ENCODE results near the gene ABCC3. TPM values are rescaled to one million over a fixed set of nuclear protein-coding genes. Genes with fewer than 3 reads are reported as not detected.

ABCC3 gene
- total and polyA plus RNA-seq, 2 donors (not counting 3 experiments of a cell fraction or from before 2014, with no cell fraction given) = 1.1 to 2.6 TPM

DNA sequence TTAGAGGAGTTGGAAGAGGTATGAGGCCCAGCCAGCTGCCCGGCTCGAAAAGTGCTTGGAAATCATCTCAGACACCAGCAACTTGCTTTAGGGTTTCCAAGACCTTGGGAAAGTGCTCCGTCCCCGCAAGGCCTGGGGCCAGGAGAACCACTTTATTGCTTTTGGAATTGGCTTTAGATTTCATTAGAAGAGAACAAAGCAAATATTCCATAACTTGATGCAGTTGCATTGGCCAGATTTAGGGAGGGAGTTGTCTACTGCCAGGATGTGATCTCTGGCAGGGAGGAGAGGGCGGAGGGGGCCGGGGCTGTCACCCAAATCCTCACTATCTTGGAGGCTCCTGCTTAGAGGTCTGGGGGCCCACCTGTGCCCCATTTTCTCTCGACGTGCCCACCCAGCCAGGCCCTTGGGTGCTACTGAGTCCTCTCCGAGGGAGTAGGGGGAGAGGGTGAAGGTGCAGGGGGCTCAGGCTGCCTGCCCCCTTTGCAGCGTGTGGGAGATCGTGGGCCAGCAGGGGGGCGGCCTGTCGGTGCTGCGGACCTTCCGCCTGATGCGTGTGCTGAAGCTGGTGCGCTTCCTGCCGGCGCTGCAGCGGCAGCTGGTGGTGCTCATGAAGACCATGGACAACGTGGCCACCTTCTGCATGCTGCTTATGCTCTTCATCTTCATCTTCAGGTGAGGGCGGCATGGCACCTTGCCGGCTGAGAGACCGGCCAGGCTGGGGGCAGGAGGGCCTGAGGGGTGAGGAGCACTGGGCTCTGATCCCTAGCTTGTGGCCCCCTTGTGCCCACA lies 43.5 kb upstream of the ABCC3 start:
- no TSS peak for BruUV-seq (replicated peaks)
- Histone ChIP-seq H3K27me3 (ENCODE audit: control insufficient read depth in 2 of 2, insufficient read depth in 2 of 2, low read length in 2 of 2) (peaks cover 0 to 2% of the 10 kb centered on the region in 2 experiments), H3K9me3 (replicated peaks; ENCODE audit: control insufficient read depth, insufficient read depth, low read length) (no peaks in the 10 kb centered on the region), H2AFZ (ENCODE audit: low read depth, low read length) (no peak overlapping the region), H3K4me2 (ENCODE audit: insufficient read depth, low read length) (no peak overlapping the region), H3K9me1 (replicated peaks; ENCODE audit: control insufficient read depth, extremely low read depth, insufficient read depth, low read length) (no peaks in the 10 kb centered on the region), H3K79me2 (ENCODE audit: control insufficient read depth, insufficient read depth, low read length) (no peaks in the 10 kb centered on the region), H3K27ac (ENCODE audit: insufficient read depth, low read depth, low read length) (no peak overlapping the region), H3K9ac (replicated peaks; ENCODE audit: extremely low read depth, insufficient read depth, low read length) (no peak overlapping the region), H4K20me1 (replicated peaks; ENCODE audit: control insufficient read depth, extremely low read depth, insufficient read depth, low read length) (no peaks in the 10 kb centered on the region), H3K36me3 (ENCODE audit: control insufficient read depth in 2 of 2, extremely low read depth in 1 of 2, insufficient read depth in 2 of 2, low read length in 2 of 2) (no peaks in the 10 kb centered on the region), H3K4me3 (replicated peaks in 1 of 3; ENCODE audit: insufficient read depth in 1 of 3, low read depth in 1 of 3, low read length in 3 of 3) (no peak overlapping the region), H3K4me1 (ENCODE audit: control insufficient read depth, extremely low read depth, insufficient read depth, low read length) (no peaks in the 10 kb centered on the region)
- DNase-seq (ENCODE audit: low read depth, low spot score) = no peak
- CTCF ChIA-PET = interaction anchor here (1.1 to 3.1 kb wide), 3 partner anchors 23 to 40 kb away, joined by 3 to 11 read pairs (median 5); no protein-coding TSS in a partner anchor
- POLR2A ChIA-PET = no interaction called here
- TF ChIP-seq, protein P1, sequence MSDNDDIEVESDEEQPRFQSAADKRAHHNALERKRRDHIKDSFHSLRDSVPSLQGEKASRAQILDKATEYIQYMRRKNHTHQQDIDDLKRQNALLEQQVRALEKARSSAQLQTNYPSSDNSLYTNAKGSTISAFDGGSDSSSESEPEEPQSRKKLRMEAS (IDR thresholded peaks at IDR 0.05; ENCODE audit: insufficient read depth, insufficient read length) = no peak
- TF ChIP-seq JUN (IDR thresholded peaks at IDR 0.05; ENCODE audit: borderline replicate concordance, insufficient read depth, insufficient read length, low read depth) (no peak), POLR2A (IDR thresholded peaks at IDR 0.05; ENCODE audit: low read depth, low read length) (no peak), FOS (IDR thresholded peaks at IDR 0.05; ENCODE audit: borderline replicate concordance, insufficient read depth, low read length) (no peak)
- FAIRE-seq = no peak
- dilution Hi-C loops (cut with MboI; ENCODE audit: extremely low pct_ligation_motif_present, low sequenced_read_pairs) (no loop called here), intact Hi-C loops (cut with micrococcal nuclease) (no loop called here)

DNA sequence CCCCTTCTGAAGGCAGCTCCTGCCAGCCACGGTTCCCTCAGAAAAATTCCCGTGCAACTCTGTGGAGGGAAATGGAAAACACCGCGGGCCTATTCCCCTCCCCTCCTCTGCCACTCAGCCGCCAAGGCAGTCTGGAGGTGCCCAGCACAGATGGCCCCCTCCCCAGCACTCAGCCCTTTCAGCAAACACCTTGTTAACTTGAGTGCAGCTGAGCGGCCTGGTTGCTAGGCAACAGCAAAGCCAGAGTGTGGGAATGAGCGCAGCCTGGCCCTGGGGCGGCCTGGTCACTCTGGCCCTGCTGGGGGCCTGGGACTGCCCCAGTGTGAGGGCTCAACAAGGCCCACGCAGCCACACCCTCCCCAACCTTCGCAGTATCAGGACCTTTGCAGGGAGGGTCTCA lies 41.4 kb upstream of the ABCC3 start:
- H3K36me3 ChIP-seq (ENCODE audit: control insufficient read depth in 2 of 2, extremely low read depth in 1 of 2, insufficient read depth in 2 of 2, low read length in 2 of 2) = no peaks in the 10 kb centered on the region
- TF ChIP-seq POLR2A (IDR thresholded peaks at IDR 0.05; ENCODE audit: low read depth, low read length) (no peak), GATA2 (IDR thresholded peaks at IDR 0.05; ENCODE audit: insufficient read depth, insufficient read length, low read depth, low read length) (no peak), EZH2 (IDR thresholded peaks at IDR 0.05; ENCODE audit: borderline replicate concordance, low read depth, low read length, severe bottlenecking) (no peak), MYC (IDR thresholded peaks at IDR 0.05; ENCODE audit: low read depth, low read length) (no peak), JUN (IDR thresholded peaks at IDR 0.05; ENCODE audit: borderline replicate concordance, insufficient read depth, insufficient read length, low read depth) (no peak), POLR2AphosphoS5 (IDR thresholded peaks at IDR 0.05; ENCODE audit: insufficient read depth, low read depth, low read length) (no peak), FOS (IDR thresholded peaks at IDR 0.05; ENCODE audit: borderline replicate concordance, insufficient read depth, low read length) (no peak)
- TF ChIP-seq, protein P2, sequence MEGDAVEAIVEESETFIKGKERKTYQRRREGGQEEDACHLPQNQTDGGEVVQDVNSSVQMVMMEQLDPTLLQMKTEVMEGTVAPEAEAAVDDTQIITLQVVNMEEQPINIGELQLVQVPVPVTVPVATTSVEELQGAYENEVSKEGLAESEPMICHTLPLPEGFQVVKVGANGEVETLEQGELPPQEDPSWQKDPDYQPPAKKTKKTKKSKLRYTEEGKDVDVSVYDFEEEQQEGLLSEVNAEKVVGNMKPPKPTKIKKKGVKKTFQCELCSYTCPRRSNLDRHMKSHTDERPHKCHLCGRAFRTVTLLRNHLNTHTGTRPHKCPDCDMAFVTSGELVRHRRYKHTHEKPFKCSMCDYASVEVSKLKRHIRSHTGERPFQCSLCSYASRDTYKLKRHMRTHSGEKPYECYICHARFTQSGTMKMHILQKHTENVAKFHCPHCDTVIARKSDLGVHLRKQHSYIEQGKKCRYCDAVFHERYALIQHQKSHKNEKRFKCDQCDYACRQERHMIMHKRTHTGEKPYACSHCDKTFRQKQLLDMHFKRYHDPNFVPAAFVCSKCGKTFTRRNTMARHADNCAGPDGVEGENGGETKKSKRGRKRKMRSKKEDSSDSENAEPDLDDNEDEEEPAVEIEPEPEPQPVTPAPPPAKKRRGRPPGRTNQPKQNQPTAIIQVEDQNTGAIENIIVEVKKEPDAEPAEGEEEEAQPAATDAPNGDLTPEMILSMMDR (IDR thresholded peaks at IDR 0.05; ENCODE audit: extremely low read depth in 1 of 2, insufficient read depth in 1 of 2, low read depth in 1 of 2, low read length in 2 of 2) = no peak
- TF ChIP-seq, protein P1 (IDR thresholded peaks at IDR 0.05; ENCODE audit: insufficient read depth, insufficient read length) = no peak
- no peaks in the 10 kb centered on the region for H4K20me1 ChIP-seq (replicated peaks; ENCODE audit: control insufficient read depth, extremely low read depth, insufficient read depth, low read length)
- FAIRE-seq (no peak), DNase-seq (ENCODE audit: low read depth, low spot score) (no peak)
- H3K79me2 ChIP-seq (ENCODE audit: control insufficient read depth, insufficient read depth, low read length) = no peaks in the 10 kb centered on the region
- POLR2A ChIA-PET = no interaction called here
- CTCF ChIA-PET = interaction anchor here (0.8 to 1.1 kb wide), 2 partner anchors 23 to 33 kb away, joined by 3 to 4 read pairs; no protein-coding TSS in a partner anchor
- H3K27ac ChIP-seq (ENCODE audit: insufficient read depth, low read depth, low read length) = no peak overlapping the region
- H3K9me3 ChIP-seq (replicated peaks; ENCODE audit: control insufficient read depth, insufficient read depth, low read length) = no peaks in the 10 kb centered on the region
- H3K4me3 ChIP-seq (replicated peaks in 1 of 3; ENCODE audit: insufficient read depth in 1 of 3, low read depth in 1 of 3, low read length in 3 of 3) = no peak overlapping the region
- no peaks in the 10 kb centered on the region for H3K4me1 ChIP-seq (ENCODE audit: control insufficient read depth, extremely low read depth, insufficient read depth, low read length)
- dilution Hi-C loops (cut with MboI; ENCODE audit: extremely low pct_ligation_motif_present, low sequenced_read_pairs) (no loop called here), intact Hi-C loops (cut with micrococcal nuclease) (no loop called here)
- BruUV-seq (replicated peaks) = no TSS peak
- no peaks in the 10 kb centered on the region for H3K27me3 ChIP-seq (ENCODE audit: control insufficient read depth in 2 of 2, insufficient read depth in 2 of 2, low read length in 2 of 2)
- no peak overlapping the region for H3K9ac ChIP-seq (replicated peaks; ENCODE audit: extremely low read depth, insufficient read depth, low read length)
- no peaks in the 10 kb centered on the region for H3K9me1 ChIP-seq (replicated peaks; ENCODE audit: control insufficient read depth, extremely low read depth, insufficient read depth, low read length)
- H2AFZ ChIP-seq (ENCODE audit: low read depth, low read length) = no peak overlapping the region
- H3K4me2 ChIP-seq (ENCODE audit: insufficient read depth, low read length) = no peak overlapping the region

Measured in endothelial cell of umbilical vein (primary cell).